LNCAP (cell line): ENCODE data around the gene KAZN.

Source experiments
- TF ChIP-seq, protein P1 (sequence below): fragments of 450-650 bp; IDR thresholded peaks from 2 replicates; pipeline ENCODE4 v1.5.1; 2017; ENCODE audit warnings: mild to moderate bottlenecking

The KAZN gene

DNA sequence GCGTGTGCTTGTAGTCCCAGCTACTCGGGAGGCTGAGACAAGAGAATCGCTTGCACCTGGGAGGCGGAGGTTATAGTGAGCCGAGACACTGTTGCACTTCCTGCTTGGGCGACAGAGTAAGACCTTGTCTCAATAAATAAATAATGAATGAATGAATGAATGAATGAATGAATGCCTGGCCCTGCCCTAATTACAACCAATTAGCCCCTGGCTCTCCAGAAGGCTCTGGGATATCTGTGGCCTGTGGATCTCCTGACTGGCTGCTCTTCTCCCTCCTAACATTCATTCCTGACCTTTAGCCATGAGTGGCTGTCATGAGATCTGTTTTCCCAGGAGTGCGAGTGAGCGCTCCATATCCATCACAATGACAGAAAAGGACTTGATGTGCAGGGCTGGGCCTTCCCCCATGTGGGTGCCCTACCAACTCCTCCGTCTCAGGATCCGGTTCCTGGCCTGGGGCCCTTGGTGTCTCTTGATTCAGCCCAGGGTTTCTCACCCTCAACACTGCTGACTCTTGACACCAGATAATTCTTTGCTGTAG lies 311.5 kb downstream of the KAZN start:
- TF ChIP-seq, protein P1, sequence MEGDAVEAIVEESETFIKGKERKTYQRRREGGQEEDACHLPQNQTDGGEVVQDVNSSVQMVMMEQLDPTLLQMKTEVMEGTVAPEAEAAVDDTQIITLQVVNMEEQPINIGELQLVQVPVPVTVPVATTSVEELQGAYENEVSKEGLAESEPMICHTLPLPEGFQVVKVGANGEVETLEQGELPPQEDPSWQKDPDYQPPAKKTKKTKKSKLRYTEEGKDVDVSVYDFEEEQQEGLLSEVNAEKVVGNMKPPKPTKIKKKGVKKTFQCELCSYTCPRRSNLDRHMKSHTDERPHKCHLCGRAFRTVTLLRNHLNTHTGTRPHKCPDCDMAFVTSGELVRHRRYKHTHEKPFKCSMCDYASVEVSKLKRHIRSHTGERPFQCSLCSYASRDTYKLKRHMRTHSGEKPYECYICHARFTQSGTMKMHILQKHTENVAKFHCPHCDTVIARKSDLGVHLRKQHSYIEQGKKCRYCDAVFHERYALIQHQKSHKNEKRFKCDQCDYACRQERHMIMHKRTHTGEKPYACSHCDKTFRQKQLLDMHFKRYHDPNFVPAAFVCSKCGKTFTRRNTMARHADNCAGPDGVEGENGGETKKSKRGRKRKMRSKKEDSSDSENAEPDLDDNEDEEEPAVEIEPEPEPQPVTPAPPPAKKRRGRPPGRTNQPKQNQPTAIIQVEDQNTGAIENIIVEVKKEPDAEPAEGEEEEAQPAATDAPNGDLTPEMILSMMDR = no peak

DNA sequence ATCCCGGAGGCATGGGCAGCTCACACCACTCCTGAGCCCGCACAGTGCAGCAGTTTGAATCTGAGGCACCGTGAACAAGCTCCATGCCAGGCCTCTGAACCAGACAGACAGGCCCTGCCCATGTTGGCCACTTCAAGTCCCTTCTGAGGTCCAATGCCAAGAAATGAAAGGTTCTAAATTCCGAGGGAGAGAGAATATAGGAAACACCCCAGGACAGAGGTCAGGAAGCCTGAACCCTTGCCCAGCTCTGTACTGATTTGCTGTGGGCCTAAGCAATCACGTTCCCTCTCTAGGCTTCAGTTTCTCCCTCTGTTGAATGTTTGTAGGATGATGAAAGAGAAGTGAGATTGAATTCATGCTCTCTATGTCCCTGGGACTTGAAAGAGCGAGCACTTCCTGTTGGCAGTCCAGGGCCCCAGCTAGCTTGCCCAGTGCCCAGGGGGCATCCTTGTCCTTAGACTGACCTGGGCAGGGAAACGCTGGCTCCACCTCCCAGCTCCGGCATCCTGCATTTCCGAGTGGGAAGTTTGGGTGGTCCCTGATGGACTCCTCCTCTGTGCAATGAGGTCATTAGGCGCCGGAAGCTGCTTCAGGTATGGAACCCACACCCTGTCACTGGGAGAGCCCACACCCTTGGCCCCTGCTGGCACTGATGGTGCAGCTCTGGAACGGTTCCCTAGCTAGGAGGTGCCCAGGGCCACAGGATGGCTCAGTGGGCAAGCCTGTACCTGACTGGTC lies 312.7 kb downstream of the KAZN start:
- TF ChIP-seq, protein P1 = no peak

DNA sequence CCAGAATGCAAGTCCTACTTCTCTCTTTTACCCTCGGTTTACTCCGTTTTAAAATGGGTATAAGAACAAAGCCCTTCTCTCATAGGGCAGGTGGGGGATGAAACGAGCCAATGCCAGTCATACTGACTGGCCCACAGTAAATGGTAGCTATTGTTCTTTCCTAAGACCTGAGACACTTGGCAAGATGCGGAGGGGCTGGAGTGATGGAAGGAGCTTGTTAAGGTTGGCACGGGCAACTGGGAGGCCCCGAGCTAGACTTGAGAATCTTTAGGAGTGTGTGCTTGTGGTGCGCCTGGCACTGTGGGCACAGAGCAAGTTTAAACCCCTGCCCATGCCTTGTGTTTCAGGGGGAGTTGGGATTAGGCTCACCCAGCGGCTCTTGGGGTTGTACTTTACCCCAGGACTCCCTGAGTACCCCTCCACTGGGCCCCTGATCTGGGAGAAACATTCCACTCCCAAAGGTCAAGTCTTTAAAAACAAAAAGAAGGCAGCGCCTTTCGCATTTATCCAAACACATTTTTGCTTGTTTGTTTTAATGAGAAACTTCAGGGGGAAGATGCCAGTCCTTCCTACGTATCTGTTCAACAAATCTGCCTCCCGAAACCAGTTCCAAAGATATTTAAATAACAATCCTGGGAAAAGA lies 314.5 kb downstream of the KAZN start:
- TF ChIP-seq, protein P1 = no peak

DNA sequence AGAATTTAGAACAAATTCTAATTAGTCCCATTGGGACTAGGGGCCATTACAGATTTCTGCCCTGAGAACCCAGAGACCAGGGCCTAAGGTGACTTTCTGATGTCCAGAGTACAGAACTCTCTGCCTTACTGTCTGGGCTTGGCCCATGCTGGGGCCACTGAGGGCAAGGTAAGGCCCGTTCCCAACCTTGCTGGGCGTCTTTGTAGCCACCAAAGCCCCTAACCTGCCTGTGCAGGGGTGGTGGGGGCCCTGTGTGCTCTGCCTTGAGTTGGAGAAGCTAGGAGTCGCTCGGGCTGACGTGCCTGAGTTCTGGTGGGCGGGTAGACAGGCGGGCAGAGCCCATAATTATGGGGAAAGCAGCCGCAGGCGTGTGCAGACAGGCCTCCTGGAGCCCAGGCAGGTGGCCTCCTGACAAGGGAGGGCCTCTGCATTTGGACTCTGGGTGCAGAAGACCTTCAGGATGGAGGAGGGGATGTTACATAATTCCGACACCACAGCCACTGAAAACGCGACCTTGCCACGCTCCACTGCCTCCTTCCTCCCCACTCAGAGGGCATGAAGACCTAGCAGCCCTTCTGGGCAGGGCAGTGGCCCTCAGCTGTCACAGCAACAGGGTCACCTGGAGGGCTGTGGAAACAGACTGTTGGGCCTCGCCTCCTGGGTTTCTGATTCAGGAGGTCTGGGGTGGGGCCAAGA lies 315.1 kb downstream of the KAZN start:
- TF ChIP-seq, protein P1 = no peak

DNA sequence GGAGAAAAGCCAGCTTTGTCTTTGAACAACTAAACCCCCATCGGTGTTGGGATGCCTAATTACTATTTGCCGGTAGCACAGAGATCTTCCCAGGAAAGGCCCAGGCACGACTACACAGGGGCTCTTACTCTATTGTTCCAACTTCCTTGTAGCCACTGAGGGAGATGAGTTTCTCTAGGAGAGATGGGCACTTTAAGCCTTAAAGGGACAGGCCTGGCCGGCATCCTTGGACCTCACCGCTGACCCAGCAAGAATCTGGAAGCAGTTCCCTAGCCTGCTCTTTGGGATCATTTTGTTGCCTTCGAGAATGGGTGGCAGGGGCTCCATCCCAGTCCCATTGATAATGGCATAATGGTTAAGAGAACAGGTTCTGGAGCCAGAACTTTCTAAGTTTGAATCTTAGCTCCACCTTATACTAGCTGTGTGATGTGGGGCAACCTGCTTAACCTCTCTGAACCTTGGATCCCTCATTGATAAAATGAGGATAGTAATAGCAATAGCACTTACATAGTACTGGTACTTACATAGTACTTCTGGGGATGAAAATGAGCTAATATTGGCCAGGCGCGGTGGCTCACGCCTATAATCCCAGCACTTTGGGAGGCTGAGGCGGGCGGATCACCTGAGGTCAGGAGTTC lies 316.0 kb downstream of the KAZN start:
- TF ChIP-seq, protein P1 = no peak

DNA sequence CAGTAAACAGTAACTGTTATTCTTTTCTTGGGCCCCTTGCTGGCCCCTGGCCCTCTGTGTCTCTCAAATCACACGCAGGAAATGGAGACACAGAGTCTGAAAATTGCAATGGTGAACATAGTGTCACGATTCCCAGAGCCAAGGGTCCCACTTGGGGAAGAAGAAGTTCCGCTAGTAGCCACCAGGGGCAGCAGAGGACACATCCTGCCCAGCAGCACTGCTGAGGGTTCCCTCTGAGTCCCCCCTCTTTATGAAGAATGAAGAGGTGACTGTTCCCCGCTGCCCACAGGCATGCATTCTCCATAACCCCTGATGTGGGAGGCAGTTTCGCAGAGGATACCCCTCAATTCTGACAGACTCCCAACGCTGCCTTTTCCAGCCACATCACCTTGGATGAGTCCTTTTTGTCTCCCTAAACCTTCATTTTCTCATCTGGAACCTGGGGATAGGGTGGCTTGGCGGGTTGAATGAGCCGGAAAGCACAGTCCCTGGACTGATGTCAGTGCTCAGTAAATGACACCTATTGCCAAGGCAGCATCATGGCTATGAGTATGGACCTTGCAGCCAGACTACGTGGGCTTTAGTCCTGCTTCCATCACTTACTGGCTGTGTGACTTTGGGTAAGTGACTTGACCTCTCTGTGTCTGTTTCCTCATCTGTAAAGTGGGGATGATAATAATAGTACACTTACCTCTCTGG lies 317.0 kb downstream of the KAZN start:
- TF ChIP-seq, protein P1 = peak; percentile 67

DNA sequence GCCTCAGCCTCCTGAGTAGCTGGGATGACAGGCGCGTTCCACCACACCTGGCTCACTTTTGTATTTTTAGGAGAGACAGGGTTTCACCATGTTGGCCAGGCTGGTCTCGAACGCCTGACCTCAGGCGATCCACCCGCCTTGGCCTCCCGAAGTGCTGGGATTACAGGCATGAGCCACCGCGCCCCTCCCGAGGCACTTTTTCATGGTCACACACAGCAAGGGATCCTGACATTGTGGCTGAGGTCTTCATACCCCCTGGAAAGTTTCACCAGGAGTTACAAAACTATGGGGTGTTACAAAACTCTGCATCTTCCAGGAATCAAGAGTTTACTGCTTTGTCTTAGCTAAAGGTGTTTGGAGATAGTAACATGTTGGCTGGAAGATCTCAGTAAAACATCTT lies 320.8 kb downstream of the KAZN start:
- TF ChIP-seq, protein P1 = no peak
